OCI-LY7 (cell line): ENCODE measurements around the gene GRIN3B. TPM values are rescaled to one million over a fixed set of nuclear protein-coding genes. Genes with fewer than 3 reads are reported as not detected.

Source experiments
- BruUV-seq: library from RNA; stranded (reverse); fragments of 400-500 nt; replicated peaks from 2 replicates; lab custom pipeline; 2021; lab: Mats Ljungman, UMichigan
- CTCF ChIA-PET: fragments of 300-600 bp; sonication (Branson Sonifier 250); formaldehyde crosslinking; loops from one replicate; lab custom pipeline; 2022; ENCODE audit warnings: antibody characterized with exemption; ENCODE audit not compliant: unreplicated experiment; lab: Charles Lee
- POLR2A ChIA-PET: fragments of 300-600 bp; sonication (Branson Sonifier 250); formaldehyde crosslinking; loops from one replicate; lab custom pipeline; 2022; ENCODE audit warnings: antibody characterized with exemption; lab: Charles Lee
- DNase-seq: peaks from one replicate; pipeline ENCODE4 v3.0.0-alpha.2; 2015; ENCODE audit warnings: low spot score
- H2AFZ ChIP-seq: fragments of 200-600 bp; sonication (generic), shearing (Covaris generic); 2 replicates; pipeline ENCODE4 v1.6.1; 2014; ENCODE audit warnings: mild to moderate bottlenecking, antibody characterized with exemption, low read length, moderate library complexity
- H3K27ac ChIP-seq: fragments of 200-600 bp; sonication (generic); 2 replicates; pipeline ENCODE4 v1.5.1; 2014; ENCODE audit warnings: mixed run types, low read depth, mild to moderate bottlenecking, moderate library complexity, low read length, inconsistent platforms; ENCODE audit not compliant: poor library complexity, severe bottlenecking
- H3K36me3 ChIP-seq: fragments of 200-600 bp; sonication (generic); 2 replicates; pipeline ENCODE4 v1.6.1; 2014; ENCODE audit warnings: mild to moderate bottlenecking, antibody characterized with exemption, low read length, moderate library complexity, mixed read lengths; ENCODE audit not compliant: insufficient read depth
- H3K4me1 ChIP-seq: fragments of 200-600 bp; sonication (generic); 2 replicates; pipeline ENCODE4 v1.5.1; 2014; ENCODE audit warnings: mild to moderate bottlenecking, low read length; ENCODE audit not compliant: insufficient read depth, poor library complexity, severe bottlenecking
- H3K4me2 ChIP-seq: fragments of 200-600 bp; sonication (generic); 2 replicates; pipeline ENCODE4 v1.6.1; 2014; ENCODE audit warnings: mild to moderate bottlenecking, low read length
- H3K4me3 ChIP-seq: fragments of 200-600 bp; sonication (generic); 2 replicates; pipeline ENCODE4 v1.5.1; 2014; ENCODE audit warnings: mild to moderate bottlenecking, low read depth, low read length; ENCODE audit not compliant: poor library complexity, severe bottlenecking
- H3K79me2 ChIP-seq: fragments of 200-600 bp; sonication (generic); 2 replicates; pipeline ENCODE4 v1.6.1; 2016; ENCODE audit warnings: low read depth, mild to moderate bottlenecking, low read length, moderate library complexity, mixed read lengths; ENCODE audit not compliant: insufficient read depth
- H3K9me2 ChIP-seq: fragments of 200-600 bp; sonication (generic); 2 replicates; pipeline ENCODE4 v1.6.1; 2016; ENCODE audit warnings: mild to moderate bottlenecking, low read length, mixed read lengths; ENCODE audit not compliant: insufficient read depth
- H3K9me3 ChIP-seq: fragments of 200-600 bp; sonication (generic); 2 replicates; pipeline ENCODE4 v1.6.1; 2014; ENCODE audit warnings: mild to moderate bottlenecking, mixed run types, low read length, mixed read lengths
- H4K20me1 ChIP-seq: fragments of 200-600 bp; sonication (generic); 2 replicates; pipeline ENCODE4 v1.6.1; 2014; ENCODE audit warnings: mild to moderate bottlenecking, antibody characterized with exemption, low read length, moderate library complexity, mixed read lengths; ENCODE audit not compliant: insufficient read depth
- CTCF ChIP-seq: fragments of 200-600 bp; sonication (generic); conservative IDR thresholded peaks from 2 replicates; pipeline ENCODE4 v1.5.1; 2014; ENCODE audit warnings: mild to moderate bottlenecking, antibody characterized with exemption, low read length, moderate library complexity, mixed read lengths
- EZH2phosphoT487 ChIP-seq: fragments of 200-600 bp; sonication (generic); IDR thresholded peaks from 2 replicates; pipeline ENCODE4 v1.6.1; 2018; ENCODE audit warnings: low read depth, borderline replicate concordance, mild to moderate bottlenecking, mixed run types, antibody characterized with exemption, low read length, moderate library complexity, mixed read lengths
- intact Hi-C: fragments of 100-400 bp; cut with micrococcal nuclease; formaldehyde crosslinking; loops from one replicate; pipeline ENCODE4 v1.10.0; 2022; ENCODE audit not compliant: unreplicated experiment
- total RNA-seq, 2 experiments: library from RNA; depleted of rRNA in 1 of 2; stranded (reverse); fragments of >200 nt in 1 of 2; shearing (Covaris generic) in 1 of 2; gene quantifications; 2 replicates each; pipeline ENCODE4 v1.2.3, GENCODE V29; 2014 to 2022

The GRIN3B gene
- total RNA-seq, 2 experiments from 2014 or later = not detected

GRCh38 chr19:952680-953444 lies 47.4 kb upstream of the GRIN3B start:
- no TSS peak for BruUV-seq
- Histone ChIP-seq H3K36me3 (no peaks in the 10 kb centered on the region), H3K9me3 (no peaks in the 10 kb centered on the region), H4K20me1 (no peaks in the 10 kb centered on the region), H3K4me3 (peak overlapping the region; percentile 44), H3K4me1 (peaks cover 43% of the 10 kb centered on the region), H3K79me2 (no peaks in the 10 kb centered on the region), H2AFZ (peak overlapping the region; percentile 43; the same call in 1 of the 2 replicates), H3K4me2 (peak overlapping the region; percentile 67), H3K27ac (no peak overlapping the region), H3K9me2 (no peaks in the 10 kb centered on the region)
- CTCF ChIA-PET = no interaction called here
- peak; percentile 24 for DNase-seq
- TF ChIP-seq CTCF (no peak), EZH2phosphoT487 (no peak)
- POLR2A ChIA-PET = no interaction called here
- intact Hi-C loops = no loop called here

GRCh38 chr19:953445-954271 lies 46.6 kb upstream of the GRIN3B start:
- no peaks in the 10 kb centered on the region for H4K20me1 ChIP-seq
- no peak for DNase-seq
- H3K4me3 ChIP-seq = peak overlapping the region; percentile 44
- H3K4me2 ChIP-seq = peak overlapping the region; percentile 67
- POLR2A ChIA-PET = no interaction called here
- H3K4me1 ChIP-seq = peaks cover 36% of the 10 kb centered on the region
- intact Hi-C loops = no loop called here
- H3K79me2 ChIP-seq = no peaks in the 10 kb centered on the region
- no peak overlapping the region for H3K27ac ChIP-seq
- no TSS peak for BruUV-seq
- TF ChIP-seq EZH2phosphoT487 = no peak
- TF ChIP-seq CTCF = no peak
- no peak overlapping the region for H2AFZ ChIP-seq
- H3K9me2 ChIP-seq = no peaks in the 10 kb centered on the region
- H3K36me3 ChIP-seq = no peaks in the 10 kb centered on the region
- CTCF ChIA-PET = no interaction called here
- no peaks in the 10 kb centered on the region for H3K9me3 ChIP-seq

GRCh38 chr19:954272-954671 lies 45.9 kb upstream of the GRIN3B start:
- intact Hi-C loops = no loop called here

More at GRCh38 chr19:954272-954671, 45.9 kb upstream of the GRIN3B start:
- H3K36me3 ChIP-seq = no peaks in the 10 kb centered on the region
- H3K79me2 ChIP-seq = no peaks in the 10 kb centered on the region
- DNase-seq = no peak
- ChIA-PET CTCF (no interaction called here), POLR2A (no interaction called here)
- H4K20me1 ChIP-seq = no peaks in the 10 kb centered on the region
- H3K9me3 ChIP-seq = no peaks in the 10 kb centered on the region
- no TSS peak for BruUV-seq
- TF ChIP-seq CTCF (no peak), EZH2phosphoT487 (no peak)
- no peaks in the 10 kb centered on the region for H3K9me2 ChIP-seq
- no peak overlapping the region for H3K4me3 ChIP-seq
- H3K27ac ChIP-seq = no peak overlapping the region
- H2AFZ ChIP-seq = no peak overlapping the region
- H3K4me2 ChIP-seq = no peak overlapping the region
- peaks cover 29% of the 10 kb centered on the region for H3K4me1 ChIP-seq
